Left forelimb (tissue), 1 donor: ENCODE data around the gene ITGAL.
"Not testable (repeated sequence)": the region's sequence is repeated elsewhere in the genome, so short reads cannot be mapped to it uniquely, and the experiment has no call there.

Experiments
- DNase-seq: peaks from one replicate; pipeline ENCODE4 v3.0.0-alpha.2; 2018; ENCODE audit warnings: low spot score

ITGAL gene

DNA sequence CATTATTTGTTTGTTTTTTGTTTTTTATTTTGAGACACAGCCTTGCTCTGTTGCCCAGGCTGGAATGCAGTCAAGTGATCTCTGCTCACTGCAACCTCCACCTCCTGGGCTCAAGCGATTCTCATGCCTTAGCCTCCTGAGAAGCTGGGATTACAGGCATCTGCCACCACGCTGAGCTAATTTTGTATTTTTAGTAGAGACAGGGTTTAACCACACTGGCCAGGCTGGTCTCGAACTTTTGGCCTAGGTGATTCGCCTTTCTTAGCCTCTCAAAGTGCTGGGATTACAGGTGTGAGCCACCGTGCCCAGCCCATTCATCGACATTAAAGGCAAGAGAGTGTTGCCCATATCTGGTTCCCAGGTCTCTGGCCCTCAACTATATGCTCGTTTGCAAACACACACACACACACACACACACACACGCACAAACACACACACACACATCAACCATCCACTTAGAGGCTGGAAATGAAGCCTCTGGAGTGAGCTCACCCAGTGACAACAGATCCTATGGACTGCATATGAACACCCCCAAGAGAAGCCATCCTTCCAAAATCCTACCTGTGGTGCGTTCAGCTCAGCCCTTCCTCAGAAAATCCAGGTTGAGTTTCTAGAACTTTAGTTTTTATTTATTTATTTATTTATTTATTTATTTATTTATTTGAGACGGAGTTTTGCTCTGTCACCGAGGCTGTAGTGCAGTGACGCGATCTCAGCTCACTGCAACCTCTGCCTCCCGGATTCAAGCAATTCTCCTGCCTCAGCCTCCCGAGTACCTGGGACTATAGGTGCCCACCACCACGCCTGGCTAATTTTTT is 14.6 kb upstream of the ITGAL start:
- no peak for DNase-seq

DNA sequence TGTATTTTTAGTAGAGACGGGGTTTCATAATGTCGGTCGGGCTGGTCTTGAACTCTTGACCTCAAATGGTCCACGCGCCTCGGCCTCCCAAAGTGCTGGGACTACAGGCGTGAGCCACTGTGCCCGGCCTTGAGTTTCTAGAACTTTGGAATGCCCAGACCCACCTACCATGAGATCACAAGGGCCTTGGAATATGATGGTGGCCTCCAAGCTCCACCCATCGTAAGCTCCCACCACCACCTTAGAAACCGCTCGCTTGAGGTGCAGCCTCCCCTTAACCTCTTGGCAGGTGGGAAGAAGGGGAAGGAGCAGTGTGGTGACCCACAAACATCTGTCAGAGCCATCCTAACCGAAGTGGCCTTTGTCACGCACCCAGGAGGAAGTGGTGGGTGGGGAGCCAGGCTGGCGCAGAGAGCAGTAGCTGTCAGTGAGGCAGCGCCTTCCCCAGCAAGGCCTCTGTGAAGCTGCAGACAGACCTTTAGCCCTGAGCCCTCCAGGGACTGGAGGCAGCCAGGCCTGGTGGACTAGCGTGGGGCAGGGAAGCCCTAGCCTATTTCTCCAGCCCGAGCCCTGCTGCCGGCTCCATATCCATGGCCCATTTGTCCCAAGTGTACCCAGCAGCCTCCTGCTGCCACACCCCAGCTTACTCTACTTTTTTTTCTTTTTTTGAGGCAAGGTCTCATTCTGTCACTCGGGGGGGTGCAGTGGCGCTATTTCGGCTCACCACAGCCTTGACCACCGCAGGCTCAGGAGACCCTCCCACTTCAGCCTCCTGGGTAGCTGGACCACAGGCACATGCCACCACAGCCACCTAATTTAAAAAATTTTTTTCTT is 13.8 kb upstream of the ITGAL start:
- DNase-seq: no peak

DNA sequence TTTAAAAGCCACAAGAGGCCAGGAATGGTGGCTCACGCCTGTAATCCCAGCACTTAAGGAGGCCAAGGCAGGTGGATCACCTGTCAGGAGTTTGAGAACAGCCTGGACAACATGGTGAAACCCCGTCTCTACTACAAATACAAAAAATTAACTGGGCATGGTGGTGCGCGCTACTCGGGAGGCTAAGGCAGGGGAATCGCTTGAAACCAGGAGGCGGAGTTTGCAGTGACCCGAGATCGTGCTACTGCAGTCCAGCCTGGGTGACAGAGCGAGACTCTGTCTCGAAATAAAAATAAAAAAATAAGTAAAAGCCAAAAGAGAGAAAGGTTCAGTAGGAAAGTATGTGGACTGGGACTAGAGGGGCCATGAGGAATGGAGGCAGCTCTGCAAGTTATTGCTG is 13.1 kb upstream of the ITGAL start:
- no peak for DNase-seq

DNA sequence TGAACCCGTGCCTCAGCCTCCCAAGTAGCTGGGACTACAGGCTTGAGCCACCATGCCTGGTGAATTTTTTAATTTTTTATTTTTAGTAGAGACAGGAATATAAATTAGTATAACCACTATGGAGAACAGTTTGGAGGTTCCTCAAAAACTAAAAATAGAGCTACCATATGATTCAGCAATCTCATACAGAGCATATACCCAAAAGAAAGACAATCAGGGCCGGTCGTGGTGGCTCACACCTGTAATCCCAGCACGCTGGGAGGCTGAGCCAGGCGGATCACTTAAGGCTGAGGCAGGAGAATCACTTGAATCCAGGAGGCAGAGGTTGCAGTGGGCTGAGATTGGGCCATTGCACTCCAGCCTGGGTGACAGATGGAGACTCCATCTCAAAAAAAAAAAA is 11.1 kb upstream of the ITGAL start:
- DNase-seq: not testable (repeated sequence)

DNA sequence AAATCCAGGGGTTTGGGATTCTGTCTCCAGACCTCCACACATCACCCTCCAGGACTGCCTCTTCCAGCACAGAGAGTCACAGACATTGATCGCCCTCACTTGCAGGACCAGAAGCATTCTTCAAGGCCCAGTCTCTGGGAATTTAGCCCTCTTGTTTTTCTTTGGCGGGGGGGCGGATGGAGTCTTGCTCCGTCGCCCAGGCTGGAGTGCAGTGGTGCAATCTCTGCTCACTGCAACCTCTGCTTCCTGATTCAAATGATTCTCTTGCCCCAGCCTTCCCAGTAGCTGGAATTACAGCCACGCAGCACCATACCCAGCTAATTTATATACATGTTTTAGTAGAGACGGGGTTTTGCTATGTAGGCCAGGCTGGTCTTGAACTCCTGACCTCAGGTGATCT is 8.5 kb upstream of the ITGAL start:
- DNase-seq: no peak

DNA sequence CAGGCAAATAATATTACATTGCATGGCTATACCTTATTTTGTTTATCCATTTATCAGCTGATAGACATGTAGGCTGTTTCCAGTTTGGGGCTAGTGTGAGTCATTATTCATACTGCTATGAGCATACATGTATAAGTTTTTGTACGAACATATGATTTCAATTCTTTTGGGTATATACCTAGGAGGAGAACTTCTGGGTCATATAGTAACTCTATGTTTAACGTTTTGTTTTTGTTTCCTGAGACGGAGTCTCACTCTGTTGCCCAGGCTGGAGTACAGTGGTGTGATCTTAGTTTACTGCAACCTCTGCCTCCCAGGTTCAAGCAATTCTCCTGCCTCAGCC is 2.4 kb upstream of the ITGAL start:
- DNase-seq: no peak

DNA sequence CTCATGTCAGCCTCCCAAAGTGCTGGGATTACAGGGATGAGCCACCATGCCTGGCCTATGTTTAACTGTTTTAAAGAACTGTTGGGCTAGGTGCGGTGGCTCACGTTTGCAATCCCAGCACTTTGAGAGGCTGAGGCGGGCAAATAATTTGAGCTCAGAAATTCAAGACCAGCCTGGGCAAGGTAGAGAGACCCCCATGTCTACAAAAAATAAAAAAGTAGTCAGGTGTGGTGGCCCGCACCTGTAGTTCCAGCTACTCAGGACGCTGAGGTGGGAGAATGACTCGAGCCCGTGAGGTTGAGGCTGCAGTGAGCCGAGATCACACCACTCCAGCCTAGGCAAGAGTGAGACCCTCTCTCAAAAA is 1.9 kb upstream of the ITGAL start:
- no peak for DNase-seq

DNA sequence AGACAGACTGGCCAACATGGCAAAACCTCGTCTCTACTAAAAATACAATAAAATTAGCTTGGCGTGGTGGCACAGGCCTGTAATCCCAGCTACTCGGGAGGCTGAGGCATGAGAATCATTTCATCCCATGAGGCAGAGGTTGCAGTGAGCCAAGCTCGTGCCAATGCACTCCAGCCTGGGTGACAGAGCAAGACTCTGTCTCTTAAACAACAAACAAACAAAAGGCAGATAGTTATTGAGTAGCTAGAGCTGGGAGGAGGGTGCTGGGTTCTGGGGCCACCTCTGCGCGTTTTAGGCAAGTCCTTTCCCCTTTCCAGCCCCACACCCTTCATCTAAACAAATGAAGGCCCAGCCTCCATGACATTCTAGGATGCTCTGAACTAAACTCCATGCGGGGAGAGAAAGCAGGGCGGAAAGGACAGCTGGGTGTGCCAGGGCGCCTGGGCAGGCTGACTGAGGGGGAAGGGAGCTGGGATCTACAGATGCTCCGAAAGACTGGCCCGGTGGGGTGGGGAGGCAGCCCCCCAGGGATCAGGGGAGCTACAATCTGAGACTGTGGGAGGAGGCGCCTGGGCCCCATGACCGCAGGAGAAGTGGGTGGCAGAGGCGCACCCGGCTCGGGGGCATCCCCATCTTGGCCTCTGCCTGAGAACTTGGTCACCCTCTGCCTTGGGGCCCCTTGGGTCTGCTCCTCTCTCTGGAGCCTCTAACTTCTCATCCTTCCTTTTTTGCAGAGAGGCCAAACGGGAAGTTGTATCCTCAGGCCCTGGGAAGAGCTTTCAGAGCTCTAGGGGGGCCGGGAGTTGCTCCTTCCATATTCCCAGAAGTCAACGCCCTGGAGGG is 910 bp downstream of the ITGAL start:
- DNase-seq: no peak

DNA sequence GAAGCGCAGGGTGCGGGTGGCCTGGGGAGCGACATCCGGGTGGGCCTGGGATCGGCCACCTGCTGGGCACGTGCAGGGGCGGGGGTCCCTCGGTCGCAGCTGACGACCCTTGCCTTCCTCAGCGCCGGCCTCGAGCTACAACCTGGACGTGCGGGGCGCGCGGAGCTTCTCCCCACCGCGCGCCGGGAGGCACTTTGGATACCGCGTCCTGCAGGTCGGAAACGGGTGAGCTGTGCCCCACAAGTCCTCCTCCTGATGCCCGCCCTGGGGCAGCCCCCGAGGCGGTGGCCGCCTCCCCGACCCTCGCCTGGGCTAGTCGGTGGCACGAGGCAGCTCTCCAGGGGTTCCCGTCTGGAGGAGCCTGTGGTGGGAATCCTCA is 1.5 kb downstream of the ITGAL start:
- no peak for DNase-seq

DNA sequence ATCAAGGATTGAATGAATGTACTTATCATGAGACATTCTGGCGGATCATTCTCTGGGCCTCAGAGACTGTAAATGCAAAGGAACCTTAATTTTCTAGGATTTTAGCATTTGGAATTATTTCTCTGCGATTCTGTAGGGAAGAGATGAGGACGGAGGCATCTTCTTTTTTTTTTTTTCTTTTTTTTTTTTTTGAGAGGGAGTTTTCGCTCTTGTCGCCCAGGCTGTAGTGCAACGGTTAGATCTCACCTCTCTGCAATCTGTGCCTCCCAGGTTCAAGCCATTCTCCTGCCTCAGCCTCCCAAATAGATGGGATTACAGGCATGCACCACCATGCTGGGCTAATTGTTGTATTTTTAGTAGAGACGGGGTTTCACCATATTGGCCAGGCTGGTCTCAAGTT is 2.1 kb downstream of the ITGAL start:
- no peak for DNase-seq

DNA sequence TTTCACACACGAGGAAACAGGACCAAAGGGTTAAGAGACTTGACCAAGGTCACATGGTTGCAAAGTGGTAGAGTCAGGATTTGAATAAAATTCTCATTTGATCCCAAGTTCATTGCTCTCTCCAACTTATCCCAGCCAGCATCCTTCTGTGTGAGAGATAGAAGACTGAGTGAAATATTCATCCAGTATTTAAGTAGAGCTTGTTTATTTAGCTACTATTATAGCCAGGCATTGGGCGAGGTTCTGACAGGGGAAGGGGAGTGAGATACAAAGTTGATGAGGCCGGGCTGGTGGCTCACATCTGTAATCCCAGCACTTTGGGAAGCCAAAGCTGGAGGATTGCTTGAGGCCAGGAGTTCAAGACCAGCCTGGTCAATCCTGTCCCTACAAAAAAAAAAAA is 4.4 kb downstream of the ITGAL start:
- no peak for DNase-seq

DNA sequence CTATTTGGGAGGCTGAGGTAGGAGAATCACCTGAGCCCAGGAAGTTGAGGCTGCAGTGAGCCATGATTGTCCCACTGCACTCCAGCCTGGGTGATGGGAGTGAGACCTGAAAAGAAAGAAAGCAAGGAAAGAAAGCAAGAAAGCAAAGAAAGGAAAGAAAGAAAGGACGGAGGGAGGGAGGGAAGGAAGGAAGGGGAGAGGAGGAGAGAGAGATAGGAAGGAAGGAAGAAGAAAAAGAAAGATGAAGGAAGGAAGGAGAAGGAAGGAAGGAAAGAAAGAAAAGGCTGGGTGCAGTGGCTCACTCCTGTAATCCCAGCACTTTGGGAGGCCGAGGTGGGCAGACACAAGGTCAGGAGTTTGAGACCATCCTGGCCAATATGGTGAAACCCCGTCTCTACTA is 5.2 kb downstream of the ITGAL start:
- not testable (repeated sequence) for DNase-seq

DNA sequence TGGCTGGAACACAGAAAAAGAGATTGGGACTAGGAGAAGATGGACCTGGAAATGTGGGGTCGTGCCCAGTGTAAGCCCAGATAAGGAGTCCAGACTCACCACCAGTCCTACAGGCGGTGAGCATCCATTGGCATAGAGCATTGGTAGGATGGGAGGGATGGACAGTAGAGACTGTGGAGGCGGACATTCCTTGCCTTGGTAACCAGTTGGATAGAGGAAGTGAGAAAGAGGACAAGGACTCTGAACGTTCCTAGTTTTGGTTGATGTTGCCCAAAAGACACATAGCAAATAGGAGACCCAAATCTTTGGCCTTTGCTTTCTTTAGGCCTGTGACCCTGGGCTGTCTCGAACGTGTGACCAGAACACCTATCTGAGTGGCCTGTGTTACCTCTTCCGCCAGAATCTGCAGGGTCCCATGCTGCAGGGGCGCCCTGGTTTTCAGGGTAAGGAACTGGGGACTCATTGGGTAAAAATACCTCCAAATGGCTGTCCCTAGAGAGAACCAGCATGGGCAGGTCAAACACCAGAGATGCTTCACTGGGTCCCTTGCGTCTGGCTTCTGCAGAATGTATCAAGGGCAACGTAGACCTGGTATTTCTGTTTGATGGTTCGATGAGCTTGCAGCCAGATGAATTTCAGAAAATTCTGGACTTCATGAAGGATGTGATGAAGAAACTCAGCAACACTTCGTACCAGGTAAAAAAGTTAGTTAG is 6.4 kb downstream of the ITGAL start:
- no peak for DNase-seq

DNA sequence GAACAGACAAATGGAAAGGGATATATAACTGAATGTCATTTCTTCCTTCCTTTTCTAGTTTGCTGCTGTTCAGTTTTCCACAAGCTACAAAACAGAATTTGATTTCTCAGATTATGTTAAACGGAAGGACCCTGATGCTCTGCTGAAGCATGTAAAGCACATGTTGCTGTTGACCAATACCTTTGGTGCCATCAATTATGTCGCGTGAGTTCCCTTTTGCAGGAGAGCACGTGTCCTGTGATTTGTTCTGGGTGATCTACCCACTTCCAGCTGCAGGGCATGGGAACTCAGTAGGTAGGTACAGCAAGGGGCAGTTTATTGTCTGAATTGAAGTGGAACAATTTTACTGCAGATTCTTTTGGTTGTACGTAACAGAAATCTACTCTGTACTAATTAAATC is 8.8 kb downstream of the ITGAL start:
- DNase-seq: no peak

DNA sequence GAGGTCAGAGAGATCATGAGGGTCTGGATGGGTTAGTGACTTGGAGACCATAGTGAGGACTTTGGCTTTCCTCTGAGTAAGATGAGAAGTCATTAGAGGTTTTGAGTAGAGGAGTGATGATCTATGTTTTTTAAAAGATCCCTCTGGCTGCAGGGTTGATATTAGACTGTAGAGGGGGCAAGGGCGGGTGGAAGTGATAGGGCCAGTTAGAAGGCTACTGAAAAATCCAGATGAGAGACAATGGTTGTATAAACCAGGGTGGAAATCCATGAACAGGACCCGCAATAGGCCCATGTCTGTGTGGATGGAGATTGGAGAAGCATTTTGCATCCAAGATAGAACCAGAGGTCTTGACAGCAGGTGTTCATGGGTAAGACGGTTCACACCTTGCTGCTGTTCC is 9.8 kb downstream of the ITGAL start:
- no peak for DNase-seq

DNA sequence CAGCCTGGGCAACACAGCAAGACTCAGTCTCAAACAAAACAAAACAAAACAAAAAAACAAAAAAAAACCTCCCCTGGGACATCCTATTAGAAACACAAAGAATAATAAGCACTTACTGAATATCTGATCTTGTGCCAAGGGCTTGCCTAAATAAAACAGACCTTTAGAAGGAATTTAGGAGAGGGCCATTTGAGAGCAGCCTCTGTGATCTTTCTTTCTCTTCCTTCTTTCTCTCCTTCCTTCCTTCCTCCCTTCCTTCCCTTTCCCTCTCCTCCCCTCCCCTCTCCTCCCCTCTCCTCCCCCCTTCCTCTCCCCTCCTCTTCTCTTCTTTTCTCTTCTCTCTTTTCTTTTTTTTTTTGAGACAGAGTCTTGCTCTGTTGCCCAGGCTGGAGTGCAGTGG is 12.3 kb downstream of the ITGAL start:
- no peak for DNase-seq

DNA sequence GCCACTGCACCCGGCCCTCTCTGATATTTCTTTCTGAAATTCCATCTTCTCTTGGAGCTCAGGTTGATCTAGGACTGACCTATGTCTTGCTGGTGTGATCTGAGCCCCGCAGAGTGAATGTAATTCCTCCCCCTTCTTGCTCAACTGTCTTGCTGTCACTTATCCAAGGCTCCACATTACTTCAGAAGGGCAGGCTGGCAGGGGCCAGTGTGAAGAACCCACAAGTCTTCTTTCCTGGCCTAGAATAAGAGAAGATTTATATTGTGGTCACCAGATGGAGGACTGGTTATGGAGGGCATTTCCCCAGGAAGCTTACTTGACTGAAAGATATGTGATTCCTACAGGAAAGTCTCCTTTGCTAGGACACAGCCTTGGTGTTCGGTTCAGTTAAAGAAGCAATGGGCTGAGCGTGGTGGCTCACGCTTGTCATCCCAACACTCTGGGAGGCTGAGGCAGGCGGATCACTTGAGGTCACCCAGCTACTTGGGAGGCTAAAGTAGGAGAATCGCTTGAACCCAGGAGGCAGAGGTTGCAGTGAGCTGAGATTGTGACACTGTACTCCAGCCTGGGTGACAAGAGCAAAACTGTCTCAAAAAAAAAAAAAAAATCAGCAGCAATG is 13.4 kb downstream of the ITGAL start:
- DNase-seq: no peak

DNA sequence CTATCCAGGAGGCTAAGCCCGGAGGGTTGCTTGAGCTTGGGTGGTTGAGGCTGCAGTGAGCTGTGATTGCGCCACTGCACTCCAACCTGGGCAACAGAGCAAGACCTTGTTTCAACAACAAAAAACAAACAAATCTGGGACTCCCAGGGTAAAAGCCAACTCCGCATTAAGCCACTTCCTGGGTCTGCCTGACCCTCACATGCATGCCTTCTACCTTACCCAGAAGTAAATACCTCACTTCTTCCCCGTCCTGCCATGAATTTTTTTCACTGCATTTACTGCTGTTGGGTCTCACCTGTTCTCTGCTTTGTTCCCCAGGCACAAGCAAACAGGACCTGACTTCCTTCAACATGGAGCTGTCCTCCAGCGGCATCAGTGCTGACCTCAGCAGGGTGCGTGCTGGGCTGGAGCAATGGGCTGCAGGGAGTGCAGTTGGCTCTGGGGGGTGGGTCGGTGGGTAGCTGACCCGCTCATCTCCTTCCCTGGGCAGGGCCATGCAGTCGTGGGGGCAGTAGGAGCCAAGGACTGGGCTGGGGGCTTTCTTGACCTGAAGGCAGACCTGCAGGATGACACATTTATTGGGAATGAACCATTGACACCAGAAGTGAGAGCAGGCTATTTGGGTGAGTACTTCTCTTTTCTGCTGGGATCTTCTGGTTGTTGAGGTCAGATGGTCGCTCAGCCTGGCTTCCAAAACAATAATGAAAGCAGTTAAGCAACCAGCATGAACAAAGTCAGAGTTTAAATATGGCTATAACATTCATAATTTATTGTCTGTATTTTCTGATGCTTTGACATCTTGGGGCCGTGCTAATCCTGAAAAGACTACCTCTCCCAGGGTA is 16.4 kb downstream of the ITGAL start:
- no peak for DNase-seq

DNA sequence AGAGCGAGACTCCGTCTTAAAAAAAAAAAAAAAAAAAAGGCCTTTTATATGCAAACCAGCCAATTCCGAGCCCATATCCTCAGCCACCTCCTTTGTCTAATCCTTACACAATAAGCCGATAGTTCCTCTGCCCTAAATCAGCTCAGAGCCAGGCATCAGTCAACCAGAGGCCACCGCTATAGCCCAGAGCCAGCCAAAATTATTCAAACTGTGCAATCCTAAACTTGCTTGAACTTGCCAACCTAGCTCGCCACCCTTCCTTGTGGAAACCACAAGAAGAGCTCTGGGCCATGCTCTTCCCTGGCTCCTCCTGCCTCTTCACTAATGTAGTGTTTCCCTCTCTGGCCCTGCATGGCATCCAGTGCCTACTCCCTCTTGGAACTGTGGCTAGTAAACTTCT is 17.7 kb downstream of the ITGAL start:
- no peak for DNase-seq

DNA sequence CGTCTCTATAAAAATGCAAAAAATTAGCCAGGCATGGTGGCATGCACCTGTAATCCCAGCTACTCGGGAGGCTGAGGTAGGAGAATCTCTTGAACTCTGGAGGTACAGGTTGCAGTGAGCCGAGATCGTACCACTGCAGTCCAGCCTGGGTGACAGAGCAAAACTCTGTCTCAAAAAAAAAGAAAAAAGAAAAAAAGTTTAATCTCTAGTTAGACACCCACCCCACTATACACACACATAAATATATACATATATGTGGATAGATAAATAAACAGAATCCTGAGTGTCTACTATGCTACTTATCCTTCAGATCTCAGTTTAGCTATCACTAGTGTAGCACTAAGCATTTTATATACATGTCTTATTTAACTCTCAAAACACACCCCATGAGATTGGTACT is 18.7 kb downstream of the ITGAL start:
- DNase-seq: no peak
